COLO829 (cell line): ENCODE measurements around the gene HSD17B12.
"Not testable (repeated sequence)": the region's sequence is repeated elsewhere in the genome, so short reads cannot be mapped to it uniquely, and the experiment has no call there.

ENCODE experiments used
- DNase-seq: peaks from one replicate; pipeline ENCODE4 v3.0.0; 2012; ENCODE audit warnings: low spot score

HSD17B12 gene

DNA sequence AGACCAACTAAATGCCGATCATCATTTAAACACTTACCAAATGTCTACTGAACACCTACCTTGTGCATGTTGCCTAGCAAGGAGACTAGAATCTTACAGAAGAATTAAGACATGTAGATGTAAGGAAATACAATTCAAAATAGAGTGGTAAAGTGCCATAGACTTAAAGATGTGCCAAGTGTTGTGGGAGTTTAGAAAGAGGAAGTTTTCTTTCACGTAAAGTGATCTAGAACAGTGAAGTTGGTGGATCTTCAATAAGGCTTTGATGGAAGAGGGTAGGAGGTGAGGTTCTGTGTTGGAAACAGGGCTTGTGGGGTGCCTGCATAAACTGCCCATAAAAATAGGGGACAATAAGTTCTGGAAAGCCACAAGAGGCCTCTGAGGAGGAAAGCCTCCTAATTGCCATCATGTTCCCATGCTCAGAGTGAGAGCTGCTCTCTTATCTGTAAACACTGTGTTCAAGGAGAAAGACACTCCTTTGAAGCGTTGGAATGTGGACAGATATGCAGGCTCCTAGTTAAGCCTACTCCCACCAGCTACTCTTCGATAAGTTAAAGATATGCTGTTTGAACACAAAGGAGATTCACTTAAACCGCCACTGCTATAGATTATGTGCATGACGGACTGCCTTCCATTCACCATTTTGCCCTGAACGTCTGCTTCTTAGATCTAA is 66.7 kb downstream of the HSD17B12 start:
- DNase-seq: no peak

DNA sequence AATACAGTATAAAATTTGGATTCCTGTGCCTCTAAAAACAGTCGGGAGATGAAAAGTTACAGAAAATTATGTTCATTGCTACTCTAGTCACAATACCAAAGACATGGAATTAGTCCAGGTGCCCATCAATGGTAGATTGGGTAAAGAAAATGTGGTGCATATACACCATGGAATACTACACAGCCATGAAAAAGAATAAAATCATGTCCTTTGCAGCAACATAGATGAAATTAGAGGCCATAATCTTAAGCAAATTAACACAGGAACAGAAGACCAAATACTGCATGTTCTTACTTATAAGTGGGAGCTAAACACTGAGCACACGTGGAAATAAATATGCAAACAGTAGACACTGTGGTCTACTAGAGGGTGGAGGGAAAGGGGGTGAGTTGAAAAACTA is 67.6 kb downstream of the HSD17B12 start:
- DNase-seq: no peak

DNA sequence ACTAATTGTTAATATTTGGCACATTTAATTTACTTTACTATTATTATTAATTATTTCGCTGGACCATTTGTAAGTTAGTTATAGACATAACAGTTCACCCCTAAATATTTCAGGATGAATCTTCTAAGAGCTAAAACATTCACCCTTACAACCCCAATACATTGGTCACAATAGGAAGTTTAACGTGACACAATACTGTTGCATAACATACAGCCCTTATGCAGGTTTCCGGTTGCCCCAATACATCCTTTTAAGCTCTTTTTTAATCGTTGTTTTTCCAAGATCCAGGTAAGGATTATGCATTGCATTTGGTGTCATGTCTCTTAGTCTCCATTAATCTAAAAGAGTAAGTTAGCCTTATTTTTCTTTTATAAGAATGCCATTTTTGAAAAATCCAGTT is 71.2 kb downstream of the HSD17B12 start:
- DNase-seq: no peak

DNA sequence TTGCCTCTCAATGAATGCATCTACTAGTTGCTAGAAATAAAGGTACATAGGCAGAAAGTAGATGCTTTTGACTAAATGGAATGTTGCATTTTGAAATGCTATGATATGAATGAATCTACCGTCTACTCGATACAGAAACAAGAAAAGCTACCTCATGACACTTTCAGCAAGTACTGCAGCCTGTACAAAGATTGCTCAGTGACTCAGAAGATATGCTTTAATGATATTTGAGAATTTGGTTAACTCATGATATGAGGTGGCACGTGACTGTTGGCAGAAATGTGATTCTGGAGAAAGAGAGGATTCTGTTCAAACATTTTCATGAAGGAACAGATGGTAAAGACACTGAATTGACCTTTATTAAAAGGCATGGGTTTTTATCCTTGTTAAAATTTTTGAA is 76.0 kb downstream of the HSD17B12 start:
- peak; percentile 60 for DNase-seq

DNA sequence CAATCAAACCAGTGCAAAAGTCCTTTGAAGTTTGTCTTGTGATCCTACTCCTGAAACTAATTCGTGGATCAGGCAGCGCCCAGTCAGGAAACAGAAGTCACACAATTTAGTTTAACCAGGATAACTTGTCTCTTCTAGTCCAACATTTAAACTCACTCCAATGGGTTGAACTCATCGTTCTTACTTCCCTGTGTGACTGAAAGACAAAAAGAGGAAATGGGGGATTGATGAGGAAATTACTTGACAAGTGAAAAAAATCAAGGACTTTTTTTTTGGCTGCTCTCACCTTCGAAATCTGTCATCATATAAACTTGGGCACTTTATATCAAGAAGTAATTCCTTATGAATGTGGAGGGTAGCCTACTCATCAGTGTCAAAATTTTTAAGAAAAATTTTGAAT is 78.4 kb downstream of the HSD17B12 start:
- DNase-seq: no peak

DNA sequence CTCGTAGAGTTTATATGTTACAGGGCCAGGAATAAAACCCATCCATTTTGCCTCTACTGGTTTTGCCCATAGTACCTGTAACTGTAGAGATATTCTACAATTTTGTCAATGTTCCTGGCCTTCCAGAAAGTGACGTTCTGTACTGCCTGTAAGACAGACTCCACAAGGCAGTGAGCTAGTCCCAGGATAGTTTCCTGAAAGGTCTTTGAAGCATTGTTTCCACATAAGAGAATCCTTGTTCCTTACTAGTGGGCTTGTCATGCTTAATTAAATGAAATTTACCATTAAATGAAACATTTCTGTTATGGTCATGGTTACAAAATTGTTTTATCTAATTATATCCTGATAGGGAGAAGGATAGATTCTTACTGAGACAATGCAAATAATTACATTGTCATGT is 80.4 kb downstream of the HSD17B12 start:
- DNase-seq: no peak

DNA sequence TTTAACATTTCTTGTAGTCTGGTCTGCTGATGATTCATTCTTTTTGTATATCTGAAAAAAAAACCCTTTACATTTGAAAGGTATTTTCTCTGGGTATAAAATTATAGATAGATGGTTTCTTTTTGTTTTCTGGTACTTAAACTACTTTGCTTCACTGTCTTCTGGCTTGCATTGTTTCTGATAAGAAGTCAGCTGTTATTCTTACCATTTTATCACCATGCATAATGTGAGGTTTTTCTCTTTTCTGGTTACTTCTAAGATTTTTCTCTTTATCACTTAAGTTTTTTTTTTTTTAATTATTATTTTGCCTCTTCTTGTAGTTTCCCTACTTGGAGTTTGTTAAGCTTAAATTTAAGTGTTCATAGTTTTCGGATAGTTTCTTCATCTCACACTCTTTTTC is 84.7 kb downstream of the HSD17B12 start:
- no peak for DNase-seq

DNA sequence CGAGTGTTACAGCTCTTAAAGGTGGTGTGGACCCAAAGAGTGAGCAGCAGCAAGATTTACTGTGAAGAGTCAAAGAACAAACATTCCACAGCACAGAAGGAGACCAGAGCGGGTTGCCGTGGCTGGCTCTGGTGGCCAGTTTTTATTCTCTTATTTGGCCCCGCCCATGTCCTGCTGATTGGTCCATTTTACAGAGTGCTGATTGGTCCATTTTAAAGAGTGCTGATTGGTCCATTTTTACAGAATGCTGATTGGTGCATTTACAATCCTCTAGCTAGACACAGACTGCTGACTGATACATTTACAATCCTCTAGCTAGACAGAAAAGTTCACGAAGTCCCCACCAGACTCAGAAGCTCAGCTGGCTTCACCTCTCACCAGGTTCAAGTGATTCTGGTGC is 88.1 kb downstream of the HSD17B12 start:
- DNase-seq: not testable (repeated sequence)

DNA sequence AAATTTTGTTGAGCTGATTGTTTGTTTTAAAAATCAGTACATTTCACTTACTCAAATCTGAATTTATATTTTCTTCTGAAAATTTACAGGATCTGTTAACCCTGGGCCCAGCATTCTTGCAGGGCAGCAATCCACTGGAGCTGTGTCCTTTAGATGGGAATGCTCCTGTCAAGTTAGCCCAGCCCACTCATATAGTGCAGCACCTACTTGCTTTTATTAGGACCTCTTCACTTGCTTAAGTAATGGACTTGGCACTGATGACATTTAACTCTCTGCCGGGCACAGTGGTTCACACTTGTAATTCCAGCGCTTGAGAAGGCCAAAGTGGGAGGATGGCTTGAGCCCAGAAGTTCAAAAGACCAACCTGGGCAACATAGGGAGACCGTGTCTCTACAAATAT is 89.6 kb downstream of the HSD17B12 start:
- DNase-seq: no peak

DNA sequence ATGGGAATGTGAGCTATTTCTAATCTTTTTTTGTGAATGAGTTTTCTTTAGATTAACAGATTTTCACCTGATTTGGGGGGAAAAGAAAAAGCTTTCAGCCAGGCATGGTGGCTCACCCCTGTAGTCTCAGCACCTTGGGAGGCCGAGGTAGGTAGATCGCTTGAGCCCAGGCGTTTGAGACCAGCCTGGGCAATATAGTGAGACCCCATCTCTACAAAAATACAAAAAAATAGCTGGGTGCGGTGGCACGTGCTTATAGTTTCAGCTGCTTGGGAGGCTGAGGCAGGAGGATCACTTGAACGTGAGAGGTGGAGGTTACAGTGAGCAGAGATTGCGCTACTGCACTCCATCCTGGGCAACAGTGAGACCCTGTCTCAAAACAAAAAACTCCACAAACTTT is 92.2 kb downstream of the HSD17B12 start:
- no peak for DNase-seq

DNA sequence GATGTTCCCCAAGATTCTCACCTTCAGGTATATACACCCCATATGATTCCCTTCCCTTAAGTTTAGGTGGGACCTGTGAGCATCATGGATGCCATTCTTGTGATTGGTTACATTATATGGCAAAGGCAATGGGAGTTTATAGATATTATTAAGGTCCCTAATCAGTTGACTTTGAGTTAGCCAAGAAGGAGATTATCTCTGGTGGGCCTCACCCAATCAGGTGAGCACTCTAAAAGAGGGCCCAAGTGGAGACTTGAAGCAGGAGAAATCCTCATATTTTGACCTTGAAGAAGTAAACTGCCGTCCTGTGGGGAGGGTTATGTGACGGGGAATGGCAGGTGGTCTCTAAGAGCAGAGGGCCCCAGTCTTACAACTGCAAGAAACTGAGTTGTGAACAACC is 94.2 kb downstream of the HSD17B12 start:
- DNase-seq: no peak

DNA sequence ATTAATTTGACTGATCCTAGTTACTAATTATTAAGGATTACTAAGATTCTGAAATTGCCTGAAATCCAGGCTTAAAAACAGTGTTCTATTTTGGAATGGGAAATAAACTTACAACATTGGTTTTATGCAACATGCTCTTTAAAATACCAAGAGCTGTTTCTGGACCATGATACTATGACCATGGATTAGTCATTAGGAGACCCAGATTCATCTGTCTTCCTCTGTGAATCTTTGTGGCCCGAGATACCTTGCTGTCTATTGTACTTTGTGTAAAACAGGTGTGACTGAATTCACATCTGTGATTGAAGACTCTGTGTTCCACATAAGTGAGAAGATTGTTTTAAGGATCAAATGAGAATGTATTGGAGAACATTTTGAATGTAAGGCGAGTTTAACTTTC is 98.8 kb downstream of the HSD17B12 start:
- DNase-seq: no peak

DNA sequence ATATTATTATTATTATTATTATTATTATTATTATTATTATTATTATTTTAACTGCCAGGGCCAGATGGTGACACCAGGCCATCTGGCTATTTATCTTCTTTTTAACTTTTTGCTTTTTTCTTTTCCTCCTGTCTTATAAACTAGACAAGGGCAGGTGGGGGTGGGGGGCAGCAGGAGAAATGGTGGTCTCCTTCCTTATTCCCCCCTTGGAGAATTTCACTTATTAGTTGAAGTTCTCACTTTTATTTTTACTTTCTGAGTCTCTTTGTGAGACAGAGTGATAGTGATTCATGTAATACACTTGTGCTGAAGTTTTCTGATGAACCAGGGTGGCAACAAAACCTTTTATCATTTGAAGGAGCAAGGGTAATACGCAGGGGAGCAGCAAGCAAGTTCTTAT is 103.8 kb downstream of the HSD17B12 start:
- no peak for DNase-seq

DNA sequence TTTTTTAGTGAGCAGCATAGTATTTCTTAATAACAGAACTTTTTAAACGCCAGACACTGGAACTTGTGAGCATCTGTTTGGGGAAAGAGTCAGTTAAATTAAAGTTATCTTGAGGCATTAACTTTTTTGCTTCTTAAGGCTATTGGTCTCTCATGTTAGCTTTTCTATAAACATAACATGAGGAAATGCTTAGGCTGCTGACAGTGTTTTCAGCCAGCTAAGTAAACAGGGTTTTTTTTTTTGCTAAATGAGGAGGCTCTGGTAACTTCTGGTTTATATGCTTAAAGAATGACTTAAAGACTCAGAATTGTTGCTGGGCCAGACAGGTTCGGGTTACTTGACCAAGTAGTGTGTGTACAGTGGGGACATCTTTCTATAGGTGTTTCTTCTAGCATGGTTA is 104.3 kb downstream of the HSD17B12 start:
- DNase-seq: no peak

DNA sequence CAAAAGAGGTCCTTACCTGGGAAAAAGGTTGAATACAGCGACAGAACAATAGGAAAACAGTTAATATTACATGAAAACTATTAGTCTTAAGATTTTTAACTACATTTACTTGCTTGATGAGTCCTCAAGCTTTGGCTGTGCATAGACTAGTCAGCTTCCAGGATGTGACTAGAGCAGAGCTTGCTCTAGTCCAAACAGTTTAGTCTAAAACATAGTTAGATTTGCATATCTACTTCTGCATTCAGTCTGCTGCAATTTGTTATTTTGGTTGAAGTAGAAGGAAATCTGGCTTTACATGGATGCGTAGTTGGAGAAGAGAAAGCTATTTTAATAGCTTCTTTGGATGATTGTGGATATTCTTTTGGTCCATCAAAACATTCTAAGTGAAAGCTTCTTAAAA is 104.8 kb downstream of the HSD17B12 start:
- DNase-seq: no peak

DNA sequence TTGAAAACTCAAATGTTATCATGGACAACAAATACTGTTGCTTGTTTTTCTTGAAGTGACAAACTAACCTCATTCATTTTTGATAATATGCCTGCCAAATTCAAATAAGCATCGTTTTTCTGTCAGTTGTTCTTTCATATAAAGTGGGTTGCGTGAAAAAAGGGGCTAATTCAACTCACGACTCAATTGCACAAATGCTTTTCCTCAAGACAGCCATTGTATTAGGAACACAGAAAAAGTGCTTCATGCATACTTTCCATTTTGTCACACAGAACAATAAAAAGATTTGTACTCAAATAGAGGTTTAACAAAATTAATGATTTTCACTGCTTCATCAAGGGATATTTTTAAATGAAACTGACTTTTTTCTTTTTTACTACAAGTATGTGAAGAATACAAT is 105.5 kb downstream of the HSD17B12 start:
- DNase-seq: no peak

DNA sequence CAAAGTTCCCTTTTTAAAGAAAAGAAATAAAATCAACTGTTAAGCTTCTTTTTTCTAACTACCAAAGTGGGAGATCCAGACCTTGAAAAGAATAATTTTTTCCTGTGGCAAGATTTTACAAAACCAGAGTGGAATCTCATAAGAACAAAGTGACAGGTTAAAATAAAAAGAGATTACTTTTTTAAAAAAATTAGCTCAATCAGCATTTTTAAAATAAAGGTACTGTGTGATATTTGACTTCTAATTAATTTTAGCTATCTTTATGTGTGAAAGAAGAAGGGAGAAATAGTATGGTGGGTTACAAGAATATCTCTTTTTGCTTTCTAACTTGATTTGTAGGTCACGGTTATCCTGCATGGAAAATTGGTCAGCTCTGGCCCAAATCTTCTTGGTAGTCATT is 107.3 kb downstream of the HSD17B12 start:
- no peak for DNase-seq

DNA sequence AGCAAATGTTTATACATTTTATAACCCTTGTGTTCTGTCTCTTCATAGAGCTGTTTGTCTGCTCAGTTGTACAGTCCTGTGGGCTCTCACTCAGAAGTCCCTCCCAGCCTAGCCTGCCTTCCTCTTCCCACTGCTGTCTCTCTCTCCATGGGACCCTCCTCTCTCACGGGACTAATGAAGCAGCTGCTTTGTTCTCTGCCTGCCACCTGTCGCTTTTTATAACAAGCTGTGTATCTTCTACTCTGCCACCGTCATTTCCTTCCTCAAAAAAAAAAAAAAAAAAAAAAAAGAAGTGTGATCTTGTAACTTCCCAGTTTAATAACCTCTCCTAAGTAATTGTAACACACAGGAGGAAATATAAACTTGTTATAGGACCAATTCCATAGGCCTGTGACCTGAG is 107.9 kb downstream of the HSD17B12 start:
- no peak for DNase-seq

DNA sequence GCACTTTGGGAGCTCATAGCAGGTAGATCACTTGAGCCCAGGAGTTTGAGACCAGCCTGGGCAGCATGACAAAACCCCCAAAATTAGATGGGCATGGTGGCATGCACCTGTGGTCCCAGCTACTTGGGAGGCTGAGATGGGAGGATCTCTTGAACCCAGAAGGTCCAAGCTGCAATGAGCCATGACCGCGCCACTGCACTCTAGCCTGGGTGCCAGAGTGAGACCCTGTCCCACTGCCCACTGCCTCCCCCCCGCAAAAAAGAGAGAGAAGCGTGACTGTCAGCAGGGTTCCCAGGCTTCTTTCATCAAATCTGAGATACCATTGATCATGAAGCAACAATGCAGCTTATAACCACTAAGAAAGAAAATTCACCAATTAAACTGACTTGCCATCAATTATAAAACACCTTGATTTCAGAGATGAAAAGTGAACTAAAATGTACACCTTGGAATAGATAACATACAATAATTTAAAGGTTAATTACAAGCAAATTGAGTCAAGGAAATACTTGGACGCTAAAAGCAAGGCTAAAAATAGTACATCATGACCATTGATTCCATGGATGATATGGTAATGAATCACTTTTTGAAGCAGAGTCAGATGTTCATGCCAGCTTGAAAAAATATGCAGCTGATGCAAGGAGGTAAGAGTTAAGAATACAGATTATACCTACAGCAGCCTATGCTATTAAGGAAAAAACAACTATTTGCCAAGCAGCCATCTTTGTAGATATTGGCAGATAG is 109.3 kb downstream of the HSD17B12 start:
- DNase-seq: peak; percentile 23

DNA sequence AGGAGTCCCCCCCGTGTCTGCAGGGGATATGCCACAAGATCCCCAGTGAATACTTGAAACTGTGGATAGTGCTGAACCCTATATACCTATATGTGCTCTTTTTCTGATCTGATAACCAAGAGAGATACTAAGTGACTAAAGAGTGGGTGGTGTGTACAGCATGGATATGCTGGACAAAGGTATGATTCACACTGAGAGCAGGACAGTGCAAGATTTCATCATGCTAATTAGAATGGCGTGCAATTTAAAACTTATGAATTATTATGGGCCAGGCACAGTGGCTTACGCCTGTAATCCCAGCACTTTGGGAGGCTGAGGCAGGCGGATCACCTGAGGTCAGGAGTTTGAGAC is 109.9 kb downstream of the HSD17B12 start:
- DNase-seq: no peak

DNA sequence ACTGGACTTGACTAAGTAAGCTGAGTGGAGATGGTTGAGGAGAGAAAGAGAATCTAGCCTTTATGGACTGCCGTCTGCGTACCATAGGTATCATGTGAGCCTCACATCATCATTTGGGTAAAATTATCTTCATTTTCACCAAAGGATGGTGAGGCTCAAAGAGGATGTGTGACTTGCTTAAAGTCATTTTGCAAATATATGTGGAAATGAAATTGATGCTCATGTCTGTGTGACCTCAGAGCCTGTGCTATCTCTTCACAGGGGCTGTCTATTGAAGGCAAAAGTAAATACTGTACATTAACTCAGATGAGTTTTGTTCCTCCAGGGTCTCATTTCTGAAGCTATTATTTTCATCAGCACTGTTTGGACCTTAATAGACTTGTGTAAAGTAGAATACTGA is 116.8 kb downstream of the HSD17B12 start:
- DNase-seq: no peak

DNA sequence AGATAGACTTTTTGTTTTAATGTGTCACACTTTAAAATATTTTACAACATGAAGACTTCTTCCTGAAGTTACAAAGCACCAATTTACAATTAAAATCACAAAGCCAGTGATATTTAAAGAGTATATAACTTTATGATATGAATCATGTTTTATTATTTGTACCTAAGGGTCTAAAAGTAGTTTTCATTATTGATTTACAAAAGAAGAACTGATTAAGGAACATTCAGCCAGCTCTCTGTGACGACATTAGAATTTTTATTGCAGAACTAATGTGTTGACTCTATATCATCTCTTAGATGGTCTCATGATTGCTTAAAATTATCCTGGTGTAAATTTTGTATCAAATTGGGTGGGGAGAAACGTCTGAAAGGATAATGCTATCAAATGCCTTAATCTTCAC is 117.3 kb downstream of the HSD17B12 start:
- no peak for DNase-seq

DNA sequence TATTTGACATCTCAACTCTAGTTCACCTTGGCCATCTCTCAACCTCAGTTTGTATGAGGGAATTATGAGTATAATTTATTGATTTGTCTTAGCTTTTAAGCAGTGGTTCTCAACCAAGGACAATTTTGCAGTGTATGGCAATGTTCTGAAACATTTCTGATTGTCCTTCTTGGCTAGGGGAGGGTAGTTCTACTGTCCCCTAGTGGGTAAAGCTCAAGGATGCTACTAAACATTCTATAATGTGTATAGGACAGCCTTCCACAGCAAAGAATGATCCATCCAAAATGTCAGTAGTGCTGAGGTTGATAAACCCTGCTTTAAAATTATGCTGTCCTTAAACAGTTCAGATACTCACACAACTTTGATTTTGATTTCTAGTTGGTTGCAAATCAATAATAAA is 122.0 kb downstream of the HSD17B12 start:
- DNase-seq: no peak

DNA sequence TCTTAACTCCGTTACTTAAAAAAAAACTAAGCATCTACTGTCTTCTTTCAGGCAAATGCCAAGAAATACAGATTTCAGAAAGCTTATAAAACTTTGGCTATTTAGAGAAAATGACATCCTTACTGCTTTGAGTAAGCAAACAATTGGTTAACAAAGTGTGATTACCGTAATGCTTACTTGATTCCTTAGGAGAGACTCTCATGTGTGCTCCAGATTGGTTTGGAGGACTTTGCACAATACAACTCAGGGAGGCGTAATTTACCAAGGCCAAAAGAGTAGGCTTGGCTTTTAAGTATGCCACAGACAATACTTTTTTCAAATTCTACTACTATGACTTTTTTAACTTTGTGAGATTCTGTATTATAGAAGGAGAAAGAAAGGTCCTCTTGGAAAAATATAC is 123.2 kb downstream of the HSD17B12 start:
- DNase-seq: no peak
